ENCODE data around the gene C17orf50. TPM values are rescaled to one million over a fixed set of nuclear protein-coding genes. Genes with fewer than 3 reads are reported as not detected.
A peak's percentile ranks its signal among the peaks of the same experiment; 100 is the strongest.

C17orf50 gene
- total and polyA plus RNA-seq, 2 of the 13 experiments (the other 11 are each of a cell fraction or from before 2014, with no cell fraction given), result not detected

- TF ChIP-seq CEBPZ (IDR thresholded peaks at IDR 0.05; ENCODE audit: low read length), result no peak
- TF ChIP-seq ADNP (CRISPR knock-in tag; IDR thresholded peaks at IDR 0.05), result no peak
- TF ChIP-seq CBX5 (CRISPR knock-in tag; IDR thresholded peaks at IDR 0.05; ENCODE audit: borderline replicate concordance), result peak; percentile 18; the same call in 1 of the 2 replicates
- no peak for TF ChIP-seq SMARCC2 (IDR thresholded peaks at IDR 0.05)
- peak; percentile 78; the same call in 1 of the 2 replicates for TF ChIP-seq ZNF589 (CRISPR knock-in tag; conservative IDR thresholded peaks at IDR 0.05)
- TF ChIP-seq KLF11 (CRISPR knock-in tag; IDR thresholded peaks at IDR 0.05), result 0 out of 2 replicates have a peak, but pooled peaks have one; percentile 41
- TF ChIP-seq ZBTB4 (CRISPR knock-in tag; IDR thresholded peaks at IDR 0.05; ENCODE audit: borderline replicate concordance), result no peak
- TF ChIP-seq ZNF616 (CRISPR knock-in tag; IDR thresholded peaks at IDR 0.05; ENCODE audit: low read depth), result peak; percentile 36; the same call in 1 of the 2 replicates
- TF ChIP-seq ZNF24 (IDR thresholded peaks at IDR 0.05), result 0 out of 2 replicates have a peak, but pooled peaks have one; percentile 19
- TF ChIP-seq ZMYM2 (CRISPR knock-in tag; IDR thresholded peaks at IDR 0.05), result no peak
- peak; percentile 50 for TF ChIP-seq ZNF781 (CRISPR knock-in tag; IDR thresholded peaks at IDR 0.05; ENCODE audit: borderline replicate concordance, not compliant biosample characterization)
- TF ChIP-seq CHCHD3 (CRISPR knock-in tag; IDR thresholded peaks at IDR 0.05), result no peak
- TF ChIP-seq HMGA1 (CRISPR knock-in tag; conservative IDR thresholded peaks at IDR 0.05), result no peak
- no peak for TF ChIP-seq ATF6 (CRISPR knock-in tag; conservative IDR thresholded peaks at IDR 0.05)
- TF ChIP-seq CENPT (CRISPR knock-in tag; IDR thresholded peaks at IDR 0.05; ENCODE audit: low read depth), result peak; percentile 64; the same call in 1 of the 2 replicates
- no peak for TF ChIP-seq SIX4 (CRISPR knock-in tag; IDR thresholded peaks at IDR 0.05)
- TF ChIP-seq ATF5 (CRISPR knock-in tag; IDR thresholded peaks at IDR 0.05; ENCODE audit: low read depth), result no peak
- peak; percentile 28 for TF ChIP-seq SKI (IDR thresholded peaks at IDR 0.05; ENCODE audit: partially characterized antibody)
- TF ChIP-seq CAMTA2 (CRISPR knock-in tag; IDR thresholded peaks at IDR 0.05; ENCODE audit: borderline replicate concordance), result no peak
- no peak; the same call in 1 of the 2 replicates for TF ChIP-seq ZNF556 (CRISPR knock-in tag; IDR thresholded peaks at IDR 0.05; ENCODE audit: borderline replicate concordance)
Measured at GRCh38 chr17:35808962-35809854, 48.5 kb downstream of the C17orf50 start, which contains the start of gene TAF15 (continued).
